ENCODE data around the gene CNPPD1. TPM values are rescaled to one million over a fixed set of nuclear protein-coding genes. Genes with fewer than 3 reads are reported as not detected.
"Not testable (repeated sequence)": the region's sequence is repeated elsewhere in the genome, so short reads cannot be mapped to it uniquely, and the experiment has no call there.

CNPPD1 gene
- total and polyA plus RNA-seq, 2 of the 8 experiments (the other 6 are each of a cell fraction or from before 2014, with no cell fraction given) = 32.9 to 35.9 TPM

GRCh38 chr2:219204425-219205164 lies 27.9 kb upstream of the CNPPD1 start (continued):
- TF ChIP-seq SP1 (IDR thresholded peaks at IDR 0.05; ENCODE audit: low read depth, low read length) (no peak), SRF (IDR thresholded peaks at IDR 0.05; ENCODE audit: low read depth, low read length) (no peak), KDM5A (IDR thresholded peaks at IDR 0.05; ENCODE audit: low read length) (no peak), EP300 (IDR thresholded peaks at IDR 0.05; ENCODE audit: borderline replicate concordance in 1 of 2, low read depth in 2 of 2, low read length in 2 of 2) (no peak), SAP30 (IDR thresholded peaks at IDR 0.05; ENCODE audit: insufficient read depth, insufficient replicate concordance, low read length) (no peak), SIX5 (IDR thresholded peaks at IDR 0.05; ENCODE audit: low read depth, low read length) (no peak), SIRT6 (IDR thresholded peaks at IDR 0.05; ENCODE audit: low read length) (no peak)

GRCh38 chr2:219201331-219201730 lies 24.6 kb upstream of the CNPPD1 start:
- H2BK12ac ChIP-seq (ENCODE audit: low read depth, low read length); H3K4ac ChIP-seq (replicated peaks; ENCODE audit: insufficient read length, low read depth, low read length); H2AFZ ChIP-seq (ENCODE audit: low read length); H3K9me3 ChIP-seq (ENCODE audit: insufficient read depth in 2 of 2, low read depth in 1 of 2, low read length in 1 of 2); H3K79me1 ChIP-seq (ENCODE audit: low read depth, low read length); H3K27ac ChIP-seq (ENCODE audit: low read depth, low read length); H3K27me3 ChIP-seq (replicated peaks in 1 of 4; ENCODE audit: control insufficient read depth in 3 of 4, extremely low read depth in 1 of 4, insufficient read depth in 3 of 4, low read length in 3 of 4); H4K8ac ChIP-seq (ENCODE audit: extremely low read depth, insufficient read depth, low read length); FAIRE-seq; H3K4me3 ChIP-seq (ENCODE audit: extremely low read depth in 1 of 4, insufficient read depth in 2 of 4, low read depth in 3 of 4, low read length in 4 of 4); H2BK5ac ChIP-seq (ENCODE audit: low read depth, low read length); H3K4me2 ChIP-seq (ENCODE audit: insufficient read depth in 1 of 2, low read depth in 2 of 2, low read length in 2 of 2); H3K36me3 ChIP-seq (ENCODE audit: control insufficient read depth in 2 of 4, insufficient read depth in 4 of 4, low read length in 3 of 4); H4K5ac ChIP-seq (ENCODE audit: insufficient read length, low read depth, low read length); DNase-seq (ENCODE audit: low read depth in 1 of 2, low spot score in 2 of 2); H3K23me2 ChIP-seq (ENCODE audit: low read depth, low read length); H3K9ac ChIP-seq (replicated peaks in 1 of 4; ENCODE audit: extremely low read depth in 1 of 4, low read depth in 3 of 4, low read length in 3 of 4); H4K91ac ChIP-seq (replicated peaks; ENCODE audit: insufficient read length, low read length); H3K14ac ChIP-seq (ENCODE audit: insufficient read length); H2BK120ac ChIP-seq (replicated peaks; ENCODE audit: low read depth, low read length); H3K18ac ChIP-seq (ENCODE audit: extremely low read depth, low read length); H2AK5ac ChIP-seq (ENCODE audit: low read depth, low read length); H3K56ac ChIP-seq (replicated peaks; ENCODE audit: insufficient read length, low read depth, low read length); H4K20me1 ChIP-seq (replicated peaks in 1 of 2; ENCODE audit: control insufficient read depth in 1 of 2, insufficient read depth in 2 of 2, low read length in 2 of 2); H2BK20ac ChIP-seq (ENCODE audit: low read length); H2BK15ac ChIP-seq (ENCODE audit: low read length); H3K79me2 ChIP-seq (ENCODE audit: control insufficient read depth in 1 of 2, insufficient read depth in 2 of 2, low read length in 2 of 2); H3K23ac ChIP-seq (ENCODE audit: insufficient read length); H3K4me1 ChIP-seq (replicated peaks in 1 of 4; ENCODE audit: control insufficient read depth in 3 of 4, insufficient read depth in 4 of 4, low read length in 3 of 4): not testable (repeated sequence)
- ChIA-PET POLR2A (ENCODE audit: partially characterized antibody) (interaction anchor here (1.1 to 2.3 kb wide), 2 partner anchors 9 to 18 kb away, joined by 3 to 6 read pairs; partner anchors contain the start of gene ABCB6), CTCF (ENCODE audit: partially characterized antibody) (interaction anchor here (1.1 to 3.5 kb wide), 4 partner anchors 10 to 94 kb away, joined by 3 to 9 read pairs (median 6); no protein-coding TSS in a partner anchor)
- WGBS, 2 experiments (ENCODE audit: extremely low coverage in 1 of 2, insufficient coverage in 1 of 2, insufficient read length in 1 of 2, insufficient replicate concordance in 2 of 2, low coverage in 1 of 2, low lambda C conversion rate in 2 of 2, missing lambda C conversion rate in 1 of 2) = 98% methylated on average over 5 of the region's 21 CpGs; no CpG with 5 or more reads in 1 of the 2 experiments

Measured in H1 (cell line).